GM23338 (cell line): ENCODE measurements around the gene SIL1. TPM values are rescaled to one million over a fixed set of nuclear protein-coding genes. Genes with fewer than 3 reads are reported as not detected.

Experiments used
- ATAC-seq: fragments of 200-7000 bp; cut with Tn5 transposase; 3 replicates; pipeline ENCODE4 v1.9.1; 2020
- DNase-seq: peaks from one replicate; pipeline ENCODE4 v3.0.0-alpha.2; 2015; ENCODE audit warnings: low spot score
- H2AFZ ChIP-seq: fragments of 200-600 bp; sonication (generic); 2 replicates; pipeline ENCODE4 v1.8.0; 2016; ENCODE audit warnings: antibody characterized with exemption, mild to moderate bottlenecking, moderate library complexity
- H3F3A ChIP-seq: fragments of 200-600 bp; sonication (generic); replicated peaks from 2 replicates; pipeline ENCODE4 v1.8.0; 2017; ENCODE audit warnings: antibody characterized with exemption, mixed run types, low read depth
- H3K27ac ChIP-seq: fragments of 200-600 bp; sonication (generic); 2 replicates; pipeline ENCODE4 v1.6.1; 2016; ENCODE audit warnings: low read depth
- H3K27me3 ChIP-seq: fragments of 200-600 bp; sonication (generic); 2 replicates; pipeline ENCODE4 v1.8.0; 2016; ENCODE audit warnings: mild to moderate bottlenecking, mixed run types, moderate library complexity; ENCODE audit not compliant: insufficient read depth
- H3K36me3 ChIP-seq: fragments of 200-600 bp; sonication (generic); 2 replicates; pipeline ENCODE4 v1.8.0; 2016; ENCODE audit warnings: mild to moderate bottlenecking; ENCODE audit not compliant: insufficient read depth
- H3K4me1 ChIP-seq: fragments of 200-600 bp; sonication (generic); 2 replicates; pipeline ENCODE4 v1.8.0; 2016; ENCODE audit warnings: mild to moderate bottlenecking, moderate library complexity; ENCODE audit not compliant: insufficient read depth
- H3K4me2 ChIP-seq: fragments of 200-600 bp; sonication (generic); 2 replicates; pipeline ENCODE4 v1.7.1; 2017; ENCODE audit warnings: mixed run types
- H3K4me3 ChIP-seq: fragments of 200-600 bp; sonication (generic); 2 replicates; pipeline ENCODE4 v1.6.1; 2016; ENCODE audit warnings: mixed run types
- H3K79me2 ChIP-seq: fragments of 200-600 bp; sonication (generic); replicated peaks from 2 replicates; pipeline ENCODE4 v1.8.0; 2017; ENCODE audit warnings: mild to moderate bottlenecking; ENCODE audit not compliant: insufficient read depth
- H3K9me2 ChIP-seq: fragments of 200-600 bp; sonication (generic); 2 replicates; pipeline ENCODE4 v1.8.0; 2017; ENCODE audit not compliant: insufficient read depth
- H4K20me1 ChIP-seq: fragments of 200-600 bp; sonication (generic); replicated peaks from 2 replicates; pipeline ENCODE4 v1.8.0; 2017; ENCODE audit warnings: mild to moderate bottlenecking; ENCODE audit not compliant: insufficient read depth
- H3K27ac Mint-ChIP-seq: 2 replicates; pipeline ENCODE4 v1.8.0; 2020; ENCODE audit warnings: inconsistent platforms, mild to moderate bottlenecking, moderate library complexity, mixed read lengths
- H3K27me3 Mint-ChIP-seq: 3 replicates; pipeline ENCODE4 v1.8.0; 2022; ENCODE audit warnings: low read depth, mild to moderate bottlenecking, moderate library complexity, mixed read lengths, inconsistent platforms; ENCODE audit not compliant: insufficient read depth, poor library complexity
- H3K36me3 Mint-ChIP-seq: 3 replicates; pipeline ENCODE4 v1.8.0; 2021; ENCODE audit warnings: low read depth, mild to moderate bottlenecking, inconsistent platforms, moderate library complexity, mixed read lengths
- H3K4me1 Mint-ChIP-seq: 3 replicates; pipeline ENCODE4 v1.8.0; 2020; ENCODE audit warnings: mild to moderate bottlenecking, inconsistent platforms, mixed read lengths
- H3K4me3 Mint-ChIP-seq: 3 replicates; pipeline ENCODE4 v1.8.0; 2021; ENCODE audit warnings: moderate library complexity, mild to moderate bottlenecking, inconsistent platforms, mixed read lengths
- H3K9me3 Mint-ChIP-seq: 3 replicates; pipeline ENCODE4 v1.8.0; 2020; ENCODE audit warnings: moderate library complexity, mild to moderate bottlenecking, inconsistent platforms, mixed read lengths
- CREB1 ChIP-seq: fragments of 250-450 bp; sonication (Bioruptor Pico); IDR thresholded peaks from 2 replicates; pipeline ENCODE4 v1.5.0; 2020; ENCODE audit warnings: low read depth, mild to moderate bottlenecking, moderate library complexity
- EZH2 ChIP-seq: fragments of 200-600 bp; sonication (generic); IDR thresholded peaks from one replicate; pipeline ENCODE4 v1.8.0; 2017; ENCODE audit warnings: antibody characterized with exemption, mild to moderate bottlenecking, low read depth; ENCODE audit not compliant: unreplicated experiment
- EZH2phosphoT487 ChIP-seq: fragments of 200-600 bp; sonication (generic); IDR thresholded peaks from one replicate; pipeline ENCODE4 v1.8.1; 2018; ENCODE audit warnings: antibody characterized with exemption; ENCODE audit not compliant: unreplicated experiment
- JUNB ChIP-seq: IDR thresholded peaks from one replicate; pipeline ENCODE4 v1.6.1; 2016; ENCODE audit warnings: antibody characterized with exemption; ENCODE audit not compliant: unreplicated experiment
- NANOG ChIP-seq: IDR thresholded peaks from 2 replicates; pipeline ENCODE4 v1.6.1; 2016; ENCODE audit warnings: antibody characterized with exemption, borderline replicate concordance
- POLR2AphosphoS5 ChIP-seq: IDR thresholded peaks from 2 replicates; pipeline ENCODE4 v1.6.1; 2016; ENCODE audit warnings: antibody characterized with exemption, low read depth
- STAT1 ChIP-seq: IDR thresholded peaks from one replicate; pipeline ENCODE4 v1.6.1; 2016; ENCODE audit warnings: antibody characterized with exemption; ENCODE audit not compliant: unreplicated experiment
- ZNF114 ChIP-seq: fragments of 250-450 bp; sonication (Bioruptor Pico); IDR thresholded peaks from 2 replicates; pipeline ENCODE4 v1.5.0; 2020; ENCODE audit warnings: mild to moderate bottlenecking, moderate library complexity
- ZNF331 ChIP-seq: fragments of 250-450 bp; sonication (Bioruptor Pico); IDR thresholded peaks from 2 replicates; pipeline ENCODE4 v1.5.0; 2020; ENCODE audit warnings: low read depth, mild to moderate bottlenecking, moderate library complexity
- ZNF462 ChIP-seq: fragments of 250-450 bp; sonication (Bioruptor Pico); IDR thresholded peaks from 2 replicates; pipeline ENCODE4 v1.5.0; 2020; ENCODE audit warnings: mild to moderate bottlenecking, moderate library complexity
- polyA plus RNA-seq: library from polyadenylated mRNA; unstranded; fragments of >200 nt; fragmentation: Nextera tagmentation; extraction: Ambion mirVana; gene quantifications from 2 replicates; pipeline ENCODE4 v1.2.1, GENCODE V29; 2016
- total RNA-seq: library from RNA; depleted of rRNA; stranded (reverse); fragments of >200 nt; shearing (Covaris generic); gene quantifications from 2 replicates; pipeline ENCODE4 v1.2.3, GENCODE V29; 2014
- TF ChIP-seq, protein P1 (sequence below), 2 experiments: fragments of 200-600 bp in 1 of 2; sonication (generic) in 1 of 2; conservative IDR thresholded peaks; 2 replicates each; pipeline versions ENCODE4 v1.5.1 to v1.6.1; 2016 to 2017; ENCODE audit warnings: antibody characterized with exemption in 2 of 2, low read depth in 2 of 2, mild to moderate bottlenecking in 2 of 2, moderate library complexity in 1 of 2
- TF ChIP-seq, protein P2 (sequence below): IDR thresholded peaks from 2 replicates; pipeline ENCODE4 v1.6.1; 2016; ENCODE audit warnings: antibody characterized with exemption
- TF ChIP-seq, protein P3 (sequence below): IDR thresholded peaks from one replicate; pipeline ENCODE4 v1.6.1; 2018; ENCODE audit warnings: antibody characterized with exemption; ENCODE audit not compliant: unreplicated experiment

SIL1 gene
- total and polyA plus RNA-seq, 2 experiments from 2014 or later = 5.5 to 5.9 TPM

DNA sequence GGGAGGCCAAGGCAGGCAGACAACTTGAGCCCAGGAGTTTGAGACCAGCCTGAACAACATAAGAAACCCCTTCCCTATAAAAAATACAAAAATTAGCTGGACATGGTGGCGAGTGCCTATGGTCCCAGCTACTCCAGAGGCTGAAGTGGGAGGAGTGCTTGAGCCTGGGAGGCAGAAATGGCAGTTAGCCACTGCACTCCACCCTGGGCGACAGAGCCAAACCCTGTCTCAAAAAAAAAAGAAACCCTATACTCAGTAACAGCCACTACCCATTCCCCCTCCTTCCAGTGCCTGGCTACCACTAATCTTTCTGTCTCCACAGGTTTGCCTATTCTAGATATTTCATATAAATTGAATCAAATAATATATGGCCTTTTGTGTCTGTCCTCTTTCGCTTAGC is 14.3 kb upstream of the SIL1 start:
- Histone ChIP-seq H3K4me2 (no peak overlapping the region), H3F3A (no peaks in the 10 kb centered on the region), H3K4me1 (peaks cover 10% of the 10 kb centered on the region), H3K27ac (no peak overlapping the region), H4K20me1 (no peaks in the 10 kb centered on the region), H3K27me3 (no peaks in the 10 kb centered on the region), H3K36me3 (no peaks in the 10 kb centered on the region; the same call in 1 of the 2 replicates), H3K79me2 (no peaks in the 10 kb centered on the region), H3K4me3 (no peak overlapping the region), H2AFZ (no peak overlapping the region), H3K9me2 (no peaks in the 10 kb centered on the region; the same call in 1 of the 2 replicates)
- Mint-ChIP-seq H3K36me3 (peaks cover 10% of the 10 kb centered on the region; the same call in 2 of the 3 replicates), H3K9me3 (peaks cover 11% of the 10 kb centered on the region; the same call in 2 of the 3 replicates), H3K4me3 (no peak overlapping the region), H3K27ac (no peak overlapping the region), H3K27me3 (no peaks in the 10 kb centered on the region), H3K4me1 (peaks cover 20% of the 10 kb centered on the region)
- DNase-seq (no peak), ATAC-seq (no peak)
- TF ChIP-seq NANOG (no peak), ZNF114 (CRISPR knock-in tag) (no peak), STAT1 (no peak), EZH2 (no peak), EZH2phosphoT487 (no peak), CREB1 (CRISPR knock-in tag) (no peak), JUNB (no peak), ZNF331 (CRISPR knock-in tag) (no peak), ZNF462 (no peak), POLR2AphosphoS5 (no peak)
- TF ChIP-seq, protein P1, sequence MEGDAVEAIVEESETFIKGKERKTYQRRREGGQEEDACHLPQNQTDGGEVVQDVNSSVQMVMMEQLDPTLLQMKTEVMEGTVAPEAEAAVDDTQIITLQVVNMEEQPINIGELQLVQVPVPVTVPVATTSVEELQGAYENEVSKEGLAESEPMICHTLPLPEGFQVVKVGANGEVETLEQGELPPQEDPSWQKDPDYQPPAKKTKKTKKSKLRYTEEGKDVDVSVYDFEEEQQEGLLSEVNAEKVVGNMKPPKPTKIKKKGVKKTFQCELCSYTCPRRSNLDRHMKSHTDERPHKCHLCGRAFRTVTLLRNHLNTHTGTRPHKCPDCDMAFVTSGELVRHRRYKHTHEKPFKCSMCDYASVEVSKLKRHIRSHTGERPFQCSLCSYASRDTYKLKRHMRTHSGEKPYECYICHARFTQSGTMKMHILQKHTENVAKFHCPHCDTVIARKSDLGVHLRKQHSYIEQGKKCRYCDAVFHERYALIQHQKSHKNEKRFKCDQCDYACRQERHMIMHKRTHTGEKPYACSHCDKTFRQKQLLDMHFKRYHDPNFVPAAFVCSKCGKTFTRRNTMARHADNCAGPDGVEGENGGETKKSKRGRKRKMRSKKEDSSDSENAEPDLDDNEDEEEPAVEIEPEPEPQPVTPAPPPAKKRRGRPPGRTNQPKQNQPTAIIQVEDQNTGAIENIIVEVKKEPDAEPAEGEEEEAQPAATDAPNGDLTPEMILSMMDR (conservative IDR thresholded peaks at IDR 0.05; ENCODE audit: low read depth in 2 of 2) = no peak
- TF ChIP-seq, protein P2, sequence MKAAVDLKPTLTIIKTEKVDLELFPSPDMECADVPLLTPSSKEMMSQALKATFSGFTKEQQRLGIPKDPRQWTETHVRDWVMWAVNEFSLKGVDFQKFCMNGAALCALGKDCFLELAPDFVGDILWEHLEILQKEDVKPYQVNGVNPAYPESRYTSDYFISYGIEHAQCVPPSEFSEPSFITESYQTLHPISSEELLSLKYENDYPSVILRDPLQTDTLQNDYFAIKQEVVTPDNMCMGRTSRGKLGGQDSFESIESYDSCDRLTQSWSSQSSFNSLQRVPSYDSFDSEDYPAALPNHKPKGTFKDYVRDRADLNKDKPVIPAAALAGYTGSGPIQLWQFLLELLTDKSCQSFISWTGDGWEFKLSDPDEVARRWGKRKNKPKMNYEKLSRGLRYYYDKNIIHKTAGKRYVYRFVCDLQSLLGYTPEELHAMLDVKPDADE = no peak
- TF ChIP-seq, protein P3, sequence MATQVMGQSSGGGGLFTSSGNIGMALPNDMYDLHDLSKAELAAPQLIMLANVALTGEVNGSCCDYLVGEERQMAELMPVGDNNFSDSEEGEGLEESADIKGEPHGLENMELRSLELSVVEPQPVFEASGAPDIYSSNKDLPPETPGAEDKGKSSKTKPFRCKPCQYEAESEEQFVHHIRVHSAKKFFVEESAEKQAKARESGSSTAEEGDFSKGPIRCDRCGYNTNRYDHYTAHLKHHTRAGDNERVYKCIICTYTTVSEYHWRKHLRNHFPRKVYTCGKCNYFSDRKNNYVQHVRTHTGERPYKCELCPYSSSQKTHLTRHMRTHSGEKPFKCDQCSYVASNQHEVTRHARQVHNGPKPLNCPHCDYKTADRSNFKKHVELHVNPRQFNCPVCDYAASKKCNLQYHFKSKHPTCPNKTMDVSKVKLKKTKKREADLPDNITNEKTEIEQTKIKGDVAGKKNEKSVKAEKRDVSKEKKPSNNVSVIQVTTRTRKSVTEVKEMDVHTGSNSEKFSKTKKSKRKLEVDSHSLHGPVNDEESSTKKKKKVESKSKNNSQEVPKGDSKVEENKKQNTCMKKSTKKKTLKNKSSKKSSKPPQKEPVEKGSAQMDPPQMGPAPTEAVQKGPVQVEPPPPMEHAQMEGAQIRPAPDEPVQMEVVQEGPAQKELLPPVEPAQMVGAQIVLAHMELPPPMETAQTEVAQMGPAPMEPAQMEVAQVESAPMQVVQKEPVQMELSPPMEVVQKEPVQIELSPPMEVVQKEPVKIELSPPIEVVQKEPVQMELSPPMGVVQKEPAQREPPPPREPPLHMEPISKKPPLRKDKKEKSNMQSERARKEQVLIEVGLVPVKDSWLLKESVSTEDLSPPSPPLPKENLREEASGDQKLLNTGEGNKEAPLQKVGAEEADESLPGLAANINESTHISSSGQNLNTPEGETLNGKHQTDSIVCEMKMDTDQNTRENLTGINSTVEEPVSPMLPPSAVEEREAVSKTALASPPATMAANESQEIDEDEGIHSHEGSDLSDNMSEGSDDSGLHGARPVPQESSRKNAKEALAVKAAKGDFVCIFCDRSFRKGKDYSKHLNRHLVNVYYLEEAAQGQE = no peak
